HepG2 (cell line): ENCODE measurements around the gene ARFGAP2.

Experiments used
- RELA ChIP-seq: sonication (generic); formaldehyde crosslinking; IDR thresholded peaks from 2 replicates; pipeline ENCODE4 v1.4.0; 2020; ENCODE audit warnings: missing genetic modification reagents
- ZBTB37 ChIP-seq: sonication (generic); formaldehyde crosslinking; IDR thresholded peaks from 2 replicates; pipeline ENCODE4 v1.4.0; 2020; ENCODE audit warnings: mild to moderate bottlenecking, missing genetic modification reagents
- ZMAT3 ChIP-seq: sonication (generic); formaldehyde crosslinking; conservative IDR thresholded peaks from 2 replicates; pipeline ENCODE4 v1.7.0; 2021; ENCODE audit warnings: missing genetic modification reagents
- ZNF136 ChIP-seq: sonication (generic); formaldehyde crosslinking; IDR thresholded peaks from 2 replicates; pipeline ENCODE4 v1.8.1; 2022; ENCODE audit warnings: low read depth, mild to moderate bottlenecking, moderate library complexity, missing genetic modification reagents
- TF ChIP-seq, protein P1 (sequence below): sonication (generic); formaldehyde crosslinking; IDR thresholded peaks from 2 replicates; pipeline ENCODE4 v1.4.0; 2020; ENCODE audit warnings: missing genetic modification reagents

GRCh38 chr11:47132981-47133380 is 43.7 kb downstream of the ARFGAP2 start:
- no peak for TF ChIP-seq ZBTB37 (CRISPR knock-in tag)
- no peak for TF ChIP-seq ZMAT3 (CRISPR knock-in tag)
- TF ChIP-seq, protein P1, sequence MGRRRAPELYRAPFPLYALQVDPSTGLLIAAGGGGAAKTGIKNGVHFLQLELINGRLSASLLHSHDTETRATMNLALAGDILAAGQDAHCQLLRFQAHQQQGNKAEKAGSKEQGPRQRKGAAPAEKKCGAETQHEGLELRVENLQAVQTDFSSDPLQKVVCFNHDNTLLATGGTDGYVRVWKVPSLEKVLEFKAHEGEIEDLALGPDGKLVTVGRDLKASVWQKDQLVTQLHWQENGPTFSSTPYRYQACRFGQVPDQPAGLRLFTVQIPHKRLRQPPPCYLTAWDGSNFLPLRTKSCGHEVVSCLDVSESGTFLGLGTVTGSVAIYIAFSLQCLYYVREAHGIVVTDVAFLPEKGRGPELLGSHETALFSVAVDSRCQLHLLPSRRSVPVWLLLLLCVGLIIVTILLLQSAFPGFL (CRISPR knock-in tag): no peak
- TF ChIP-seq ZNF136 (CRISPR knock-in tag): no peak
- TF ChIP-seq RELA (CRISPR knock-in tag): no peak
